ENCODE data around the gene KCNT1. TPM values are rescaled to one million over a fixed set of nuclear protein-coding genes. Genes with fewer than 3 reads are reported as not detected.

KCNT1 gene
- total RNA-seq, 1 experiment from 2014 or later: not detected

GRCh38 chr9:135802876-135803419 is 101.0 kb downstream of the KCNT1 start:
- H3K36me3 ChIP-seq: no peaks in the 10 kb centered on the region
- no peaks in the 10 kb centered on the region for H3K4me1 ChIP-seq (replicated peaks)
- H3K9me3 ChIP-seq (replicated peaks): no peaks in the 10 kb centered on the region
- no peaks in the 10 kb centered on the region for H3K27me3 ChIP-seq (replicated peaks)
- no peak overlapping the region for H3K4me3 ChIP-seq
- DNase-seq (ENCODE audit: low read depth in 1 of 2, low spot score in 2 of 2): no peak
- H3K27ac ChIP-seq: no peak overlapping the region

GRCh38 chr9:135803441-135803840 is 101.5 kb downstream of the KCNT1 start:
- H3K4me1 ChIP-seq (replicated peaks): no peaks in the 10 kb centered on the region
- H3K9me3 ChIP-seq (replicated peaks): no peaks in the 10 kb centered on the region
- H3K36me3 ChIP-seq: no peaks in the 10 kb centered on the region
- no peaks in the 10 kb centered on the region for H3K27me3 ChIP-seq (replicated peaks)
- H3K27ac ChIP-seq: no peak overlapping the region
- DNase-seq (ENCODE audit: low read depth in 1 of 2, low spot score in 2 of 2): no peak
- H3K4me3 ChIP-seq: no peak overlapping the region

DNA sequence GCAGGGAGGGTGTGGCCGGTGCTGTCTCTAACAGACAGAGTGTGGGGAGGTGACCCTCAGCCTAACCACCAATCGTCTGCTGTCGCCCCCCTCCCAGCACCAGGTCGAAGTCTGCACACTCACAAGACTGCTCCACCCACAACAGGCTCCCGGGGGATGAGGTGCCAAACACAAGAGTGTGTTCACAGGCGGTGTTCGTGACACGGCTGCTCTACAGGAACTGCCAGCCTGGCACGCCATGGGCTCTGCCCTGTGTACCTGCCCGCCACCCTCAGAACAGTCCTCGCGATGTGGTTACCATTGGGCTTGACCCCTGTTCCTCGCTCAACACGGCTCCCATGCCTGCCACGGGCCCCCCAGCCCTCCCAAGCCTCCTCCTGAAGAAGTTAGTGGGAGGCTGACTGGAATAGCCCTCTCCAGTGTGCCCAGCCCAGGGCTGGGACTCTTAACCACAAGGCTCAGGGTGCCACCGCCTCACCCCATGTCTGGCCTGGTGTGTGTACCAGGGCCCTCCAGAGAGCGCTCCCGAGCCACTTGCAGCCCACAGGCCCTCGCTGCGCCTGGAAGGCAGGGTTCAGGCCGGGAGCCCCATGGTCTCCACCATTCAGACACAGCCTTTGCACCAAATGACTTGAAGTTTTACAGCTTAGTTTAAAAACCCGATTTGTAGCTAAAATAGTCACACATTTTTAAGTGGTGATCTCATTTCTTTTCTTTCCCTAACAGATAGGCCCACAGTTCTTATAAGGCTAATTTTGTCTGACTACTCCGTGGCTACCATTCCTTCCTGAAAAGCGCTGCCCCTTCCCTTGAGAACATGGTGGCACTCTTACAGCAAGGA is 102.8 kb downstream of the KCNT1 start:
- no peak for DNase-seq (ENCODE audit: low read depth in 1 of 2, low spot score in 2 of 2)
- H3K4me3 ChIP-seq: no peak overlapping the region
- H3K27me3 ChIP-seq (replicated peaks): no peaks in the 10 kb centered on the region
- no peak overlapping the region for H3K27ac ChIP-seq
- H3K36me3 ChIP-seq: no peaks in the 10 kb centered on the region
- H3K9me3 ChIP-seq (replicated peaks): no peaks in the 10 kb centered on the region
- no peaks in the 10 kb centered on the region for H3K4me1 ChIP-seq (replicated peaks)

DNA sequence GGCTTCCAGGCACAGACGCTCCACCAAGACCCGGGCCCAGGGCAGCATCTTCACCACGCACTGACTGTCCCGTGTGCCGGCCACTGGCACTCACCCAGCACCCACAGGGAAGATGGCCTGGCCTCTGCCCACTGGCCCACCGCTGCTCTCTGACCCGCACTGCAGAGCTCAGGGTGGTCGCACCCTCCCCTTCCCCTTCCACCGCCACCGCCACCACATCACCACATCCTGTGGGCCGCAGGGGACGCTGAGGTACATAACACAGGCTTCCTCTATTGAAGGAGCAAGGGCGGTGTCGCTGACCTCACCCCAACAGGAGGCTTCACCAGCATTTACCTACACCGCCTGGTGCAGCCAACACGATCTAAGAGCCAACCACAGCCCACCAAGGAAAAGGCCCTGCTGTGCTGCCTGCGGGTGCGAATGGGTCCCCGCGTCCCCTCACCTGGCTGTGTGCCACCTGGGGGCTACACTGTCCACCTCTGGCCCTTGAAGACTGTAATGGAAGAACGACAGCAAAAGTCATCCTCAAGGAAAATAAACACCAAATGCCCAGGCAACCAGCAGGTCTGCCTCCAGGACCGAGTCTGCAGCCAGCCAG is 103.5 kb downstream of the KCNT1 start:
- Histone ChIP-seq H3K4me1 (replicated peaks) (no peaks in the 10 kb centered on the region), H3K9me3 (replicated peaks) (no peaks in the 10 kb centered on the region), H3K4me3 (no peak overlapping the region), H3K27ac (no peak overlapping the region), H3K36me3 (no peaks in the 10 kb centered on the region), H3K27me3 (replicated peaks) (no peaks in the 10 kb centered on the region)
- no peak for DNase-seq (ENCODE audit: low read depth in 1 of 2, low spot score in 2 of 2)

GRCh38 chr9:135809166-135809565 is 107.2 kb downstream of the KCNT1 start:
- Histone ChIP-seq H3K27ac (no peak overlapping the region), H3K4me1 (replicated peaks) (no peaks in the 10 kb centered on the region), H3K27me3 (replicated peaks) (no peaks in the 10 kb centered on the region), H3K4me3 (no peak overlapping the region), H3K9me3 (replicated peaks) (no peaks in the 10 kb centered on the region), H3K36me3 (peaks cover 9% of the 10 kb centered on the region; the same call in 1 of the 2 replicates)
- DNase-seq (ENCODE audit: low read depth in 1 of 2, low spot score in 2 of 2): no peak

GRCh38 chr9:135810806-135811575 is 109.0 kb downstream of the KCNT1 start:
- Histone ChIP-seq H3K27ac (no peak overlapping the region), H3K4me1 (replicated peaks) (no peaks in the 10 kb centered on the region), H3K9me3 (replicated peaks) (no peaks in the 10 kb centered on the region), H3K4me3 (no peak overlapping the region), H3K27me3 (replicated peaks) (no peaks in the 10 kb centered on the region), H3K36me3 (peaks cover 15% of the 10 kb centered on the region)
- DNase-seq (ENCODE audit: low read depth in 1 of 2, low spot score in 2 of 2): no peak

DNA sequence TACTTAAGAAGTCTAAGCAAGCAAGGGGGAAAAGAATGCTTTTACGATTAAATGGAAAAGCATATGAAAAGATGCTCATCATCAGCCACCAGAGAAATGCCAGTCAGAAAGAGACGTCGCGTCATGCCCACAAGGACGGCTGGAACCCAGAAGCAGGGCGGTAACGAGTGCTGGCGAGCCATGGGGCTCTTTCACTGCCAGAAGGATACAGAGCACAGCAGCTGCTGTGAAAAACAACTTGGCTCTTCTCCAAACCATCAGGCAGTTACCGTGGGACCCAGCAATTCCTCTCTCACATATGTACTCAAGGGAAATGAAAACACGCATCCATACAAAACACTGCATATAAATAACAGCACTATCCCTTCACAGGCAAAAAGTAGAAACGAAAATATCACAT is 109.8 kb downstream of the KCNT1 start:
- H3K9me3 ChIP-seq (replicated peaks): no peaks in the 10 kb centered on the region
- no peak for DNase-seq (ENCODE audit: low read depth in 1 of 2, low spot score in 2 of 2)
- no peaks in the 10 kb centered on the region for H3K27me3 ChIP-seq (replicated peaks)
- H3K4me1 ChIP-seq (replicated peaks): no peaks in the 10 kb centered on the region
- H3K27ac ChIP-seq: no peak overlapping the region
- H3K36me3 ChIP-seq: peaks cover 20% of the 10 kb centered on the region
- no peak overlapping the region for H3K4me3 ChIP-seq

GRCh38 chr9:135812961-135813360 is 111.0 kb downstream of the KCNT1 start:
- Histone ChIP-seq H3K4me1 (replicated peaks) (no peaks in the 10 kb centered on the region), H3K27me3 (replicated peaks) (no peaks in the 10 kb centered on the region), H3K4me3 (no peak overlapping the region), H3K9me3 (replicated peaks) (no peaks in the 10 kb centered on the region), H3K27ac (no peak overlapping the region), H3K36me3 (peaks cover 26% of the 10 kb centered on the region)
- DNase-seq (ENCODE audit: low read depth in 1 of 2, low spot score in 2 of 2): no peak

DNA sequence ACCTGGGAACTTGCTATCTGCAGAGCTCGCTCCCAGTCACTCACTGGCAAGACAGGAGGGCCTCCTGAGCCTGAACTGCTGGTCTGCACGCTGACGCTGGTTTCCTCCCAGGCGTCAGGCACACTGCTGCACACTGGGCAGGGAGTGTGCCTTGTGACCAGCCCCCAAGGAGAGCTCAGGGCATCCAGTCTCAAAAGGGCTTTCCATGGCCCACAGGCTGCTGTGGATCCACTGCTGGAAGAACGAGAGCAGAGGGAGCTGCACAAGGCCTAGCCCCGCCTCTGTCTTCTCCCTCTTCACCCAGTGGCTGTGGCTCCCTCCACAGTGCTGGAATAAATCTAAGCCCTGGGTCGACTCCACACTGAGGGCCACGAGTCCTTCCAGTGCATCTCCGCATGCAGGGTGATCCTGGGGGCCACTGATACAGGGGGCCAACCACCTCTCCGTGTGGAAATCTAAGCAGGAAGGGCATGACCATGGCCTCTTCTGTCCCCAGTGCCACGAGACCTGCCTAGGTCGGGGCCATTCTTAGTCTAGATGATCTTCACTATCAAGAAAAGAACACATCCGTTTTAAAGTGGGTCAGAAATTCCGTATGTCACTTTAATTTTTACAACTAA is 111.8 kb downstream of the KCNT1 start:
- Histone ChIP-seq H3K4me1 (replicated peaks) (no peaks in the 10 kb centered on the region), H3K36me3 (peaks cover 33% of the 10 kb centered on the region), H3K9me3 (replicated peaks) (no peaks in the 10 kb centered on the region), H3K27me3 (replicated peaks) (no peaks in the 10 kb centered on the region), H3K4me3 (no peak overlapping the region), H3K27ac (no peak overlapping the region)
- DNase-seq (ENCODE audit: low read depth in 1 of 2, low spot score in 2 of 2): no peak

DNA sequence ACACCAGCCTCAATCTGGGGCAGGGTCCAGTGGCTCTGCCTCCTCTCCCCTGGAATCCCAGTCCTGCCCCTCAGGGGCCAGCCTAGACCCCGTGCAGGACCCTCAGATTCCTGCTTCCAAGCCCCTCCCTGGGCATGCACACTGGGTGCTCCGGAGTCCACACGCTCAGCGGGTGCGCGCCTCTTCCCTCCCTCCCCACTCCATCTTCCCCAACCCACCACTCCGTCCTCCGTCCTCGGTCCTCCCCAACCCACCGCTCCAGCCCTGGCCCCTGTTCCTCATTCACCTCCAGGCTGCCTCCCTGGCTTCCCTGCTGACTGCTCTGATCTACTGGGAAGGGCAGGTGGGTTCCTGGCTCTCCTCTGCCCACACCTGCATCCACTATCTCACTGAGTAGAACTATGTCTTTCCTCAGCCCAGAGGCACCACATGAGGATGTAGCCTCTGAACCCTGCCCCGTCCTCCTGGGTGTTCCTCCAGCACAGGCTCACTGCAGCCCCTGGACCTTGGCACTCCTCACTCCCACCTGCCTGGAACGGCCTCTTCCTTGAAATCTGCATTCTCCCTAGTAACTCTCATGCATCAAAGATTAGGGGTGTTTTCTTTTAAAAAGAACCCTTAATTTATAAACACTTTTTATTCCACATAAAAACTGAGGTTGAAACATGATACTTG is 112.6 kb downstream of the KCNT1 start:
- Histone ChIP-seq H3K36me3 (peaks cover 35% of the 10 kb centered on the region), H3K4me3 (no peak overlapping the region), H3K27me3 (replicated peaks) (no peaks in the 10 kb centered on the region), H3K4me1 (replicated peaks) (no peaks in the 10 kb centered on the region), H3K9me3 (replicated peaks) (no peaks in the 10 kb centered on the region), H3K27ac (no peak overlapping the region)
- DNase-seq (ENCODE audit: low read depth in 1 of 2, low spot score in 2 of 2): no peak

DNA sequence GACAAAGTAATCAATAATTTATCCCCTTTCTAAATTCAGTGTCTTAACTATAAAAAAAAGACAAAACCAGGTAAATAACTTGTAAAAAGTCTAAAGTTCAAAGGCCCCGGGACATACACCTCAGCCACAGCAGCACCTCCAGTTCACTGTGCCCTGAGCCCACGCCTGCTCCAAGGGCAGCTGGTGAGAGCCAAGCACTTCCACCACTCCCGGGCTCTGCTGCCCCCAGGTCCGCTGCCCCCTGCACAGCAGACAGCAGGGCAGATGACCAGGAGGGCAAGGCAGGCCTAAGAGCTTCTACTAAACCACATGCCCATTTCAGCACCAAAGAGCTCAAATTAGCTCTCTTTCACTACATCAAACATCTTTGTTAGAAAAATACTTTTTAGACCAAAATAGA is 113.4 kb downstream of the KCNT1 start:
- H3K4me1 ChIP-seq (replicated peaks): no peaks in the 10 kb centered on the region
- peaks cover 38% of the 10 kb centered on the region for H3K36me3 ChIP-seq
- H3K27ac ChIP-seq: no peak overlapping the region
- DNase-seq (ENCODE audit: low read depth in 1 of 2, low spot score in 2 of 2): no peak
- no peaks in the 10 kb centered on the region for H3K27me3 ChIP-seq (replicated peaks)
- no peaks in the 10 kb centered on the region for H3K9me3 ChIP-seq (replicated peaks)
- no peak overlapping the region for H3K4me3 ChIP-seq

GRCh38 chr9:135815830-135816650 is 114.1 kb downstream of the KCNT1 start:
- no peaks in the 10 kb centered on the region for H3K27me3 ChIP-seq (replicated peaks)
- no peaks in the 10 kb centered on the region for H3K9me3 ChIP-seq (replicated peaks)
- no peaks in the 10 kb centered on the region for H3K4me1 ChIP-seq (replicated peaks)
- H3K4me3 ChIP-seq: no peak overlapping the region
- no peak for DNase-seq (ENCODE audit: low read depth in 1 of 2, low spot score in 2 of 2)
- no peak overlapping the region for H3K27ac ChIP-seq
- peaks cover 40% of the 10 kb centered on the region for H3K36me3 ChIP-seq

All from SJSA1 (cell line).